Osteocyte (in vitro differentiated cells): ENCODE measurements around the gene GRIK4. TPM values are rescaled to one million over a fixed set of nuclear protein-coding genes. Genes with fewer than 3 reads are reported as not detected.
A peak's percentile ranks its signal among the peaks of the same experiment; 100 is the strongest.

Source experiments
- DNase-seq: peaks from one replicate; pipeline ENCODE4 v3.0.0; 2021; ENCODE audit warnings: mixed read lengths; ENCODE audit not compliant: unreplicated experiment; ENCODE audit errors: extremely low spot score
- H3K27ac Mint-ChIP-seq: one replicate; pipeline ENCODE4 v1.8.0; 2021; ENCODE audit warnings: mild to moderate bottlenecking, mixed read lengths; ENCODE audit not compliant: unreplicated experiment
- H3K27me3 Mint-ChIP-seq: one replicate; pipeline ENCODE4 v1.8.0; 2021; ENCODE audit warnings: mixed read lengths; ENCODE audit not compliant: unreplicated experiment
- H3K36me3 Mint-ChIP-seq: one replicate; pipeline ENCODE4 v1.8.0; 2021; ENCODE audit warnings: mixed read lengths; ENCODE audit not compliant: unreplicated experiment
- H3K4me1 Mint-ChIP-seq: one replicate; pipeline ENCODE4 v1.8.0; 2021; ENCODE audit warnings: mixed read lengths; ENCODE audit not compliant: unreplicated experiment
- H3K4me3 Mint-ChIP-seq: one replicate; pipeline ENCODE4 v1.8.0; 2021; ENCODE audit warnings: mild to moderate bottlenecking, moderate library complexity, mixed read lengths; ENCODE audit not compliant: unreplicated experiment
- H3K9me3 Mint-ChIP-seq: one replicate; pipeline ENCODE4 v1.8.0; 2021; ENCODE audit warnings: mixed read lengths; ENCODE audit not compliant: unreplicated experiment
- CTCF ChIP-seq: fragments of 200-600 bp; sonication (generic); IDR thresholded peaks from 2 replicates; pipeline ENCODE4 v1.5.0; 2021; ENCODE audit warnings: antibody characterized with exemption, mild to moderate bottlenecking, moderate library complexity
- total RNA-seq: library from RNA; stranded (reverse); gene quantifications from 2 replicates; pipeline ENCODE4 v1.2.1, GENCODE V29; 2021

The GRIK4 gene
- total RNA-seq, 1 donor from 2014 or later = 0.11 TPM

- no peaks in the 10 kb centered on the region for H3K27me3 Mint-ChIP-seq
- H3K9me3 Mint-ChIP-seq = no peaks in the 10 kb centered on the region
- H3K4me1 Mint-ChIP-seq = no peaks in the 10 kb centered on the region
- H3K4me3 Mint-ChIP-seq = no peak overlapping the region
- no peak for TF ChIP-seq CTCF
- no peaks in the 10 kb centered on the region for H3K36me3 Mint-ChIP-seq
- no peak for DNase-seq
- H3K27ac Mint-ChIP-seq = no peak overlapping the region
Observed at GRCh38 chr11:120907971-120908370, 396.4 kb downstream of the GRIK4 start.

DNA sequence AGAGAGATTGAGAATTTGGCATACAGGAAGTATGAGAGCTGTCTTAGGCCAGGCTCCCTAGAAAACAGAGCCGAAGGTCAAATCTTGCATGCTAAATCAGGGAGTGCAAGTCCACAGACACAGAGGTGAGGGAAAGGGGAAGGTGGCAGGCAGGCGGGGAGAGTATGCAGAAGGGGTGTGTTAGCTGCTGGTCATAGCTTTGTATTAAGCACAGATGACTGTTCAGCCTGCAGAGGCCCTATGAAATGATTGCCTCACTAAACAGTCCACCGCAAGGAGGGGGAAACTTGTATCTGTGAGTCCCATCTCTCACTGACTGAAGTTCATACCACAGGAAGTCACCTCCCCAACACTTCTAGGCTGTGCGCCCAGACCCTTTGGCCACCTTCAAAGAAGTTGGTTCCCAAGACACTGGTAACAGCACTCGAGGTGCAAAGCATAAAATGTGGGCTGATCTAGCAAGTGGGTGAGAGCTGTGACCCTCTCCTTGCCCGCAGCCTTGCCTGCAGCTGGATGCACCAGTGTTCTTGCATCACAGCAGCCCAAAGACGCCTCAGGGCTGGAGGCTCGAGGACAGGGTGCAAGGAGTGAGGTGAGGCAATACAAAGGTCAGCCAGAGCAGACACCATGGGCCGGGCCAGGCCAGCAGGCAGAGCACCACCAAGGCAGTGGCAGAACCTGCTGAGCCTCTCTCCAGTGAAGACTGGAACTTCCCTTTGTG, 397.1 kb downstream of the GRIK4 start:
- DNase-seq = no peak
- H3K4me1 Mint-ChIP-seq = no peaks in the 10 kb centered on the region
- no peak overlapping the region for H3K4me3 Mint-ChIP-seq
- H3K9me3 Mint-ChIP-seq = no peaks in the 10 kb centered on the region
- no peaks in the 10 kb centered on the region for H3K36me3 Mint-ChIP-seq
- no peak overlapping the region for H3K27ac Mint-ChIP-seq
- no peak for TF ChIP-seq CTCF
- no peaks in the 10 kb centered on the region for H3K27me3 Mint-ChIP-seq

DNA sequence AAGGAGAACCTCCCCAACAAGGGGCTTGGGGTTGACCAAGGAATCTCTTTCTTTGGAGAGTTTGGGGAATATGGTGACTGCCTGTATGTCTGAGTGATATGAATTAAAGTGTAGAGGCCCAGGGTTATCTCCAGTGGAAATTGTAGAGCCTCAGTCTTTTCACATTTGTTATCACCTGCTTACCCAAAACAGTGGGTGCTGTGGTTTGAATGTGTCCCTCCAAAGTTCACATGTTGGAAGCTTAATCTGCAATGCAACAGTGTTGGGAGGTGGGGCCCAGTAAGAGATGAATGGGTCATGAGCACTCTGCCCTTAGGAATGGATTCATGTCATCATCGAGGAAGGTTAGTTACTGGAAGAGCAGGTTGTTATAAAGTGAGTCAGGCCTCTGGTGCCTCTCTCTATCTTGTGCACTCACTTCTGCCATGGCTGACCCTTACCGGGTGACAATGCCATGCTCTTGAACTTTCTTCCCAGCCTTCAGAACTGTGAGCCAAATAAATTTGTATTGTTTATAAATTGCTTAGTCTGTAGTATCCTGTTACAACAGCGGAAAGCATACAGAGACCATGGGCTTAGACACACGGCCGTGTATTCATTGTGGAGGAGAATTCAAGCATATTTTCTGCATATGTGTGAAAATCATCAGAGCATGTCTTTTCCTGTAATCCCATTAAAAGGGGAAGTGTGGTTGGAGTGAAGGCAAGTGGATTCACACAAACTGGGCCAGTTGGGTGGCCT, 398.3 kb downstream of the GRIK4 start:
- Mint-ChIP-seq H3K9me3 (no peaks in the 10 kb centered on the region), H3K27me3 (no peaks in the 10 kb centered on the region), H3K27ac (no peak overlapping the region), H3K4me1 (no peaks in the 10 kb centered on the region), H3K4me3 (no peak overlapping the region), H3K36me3 (no peaks in the 10 kb centered on the region)
- no peak for DNase-seq
- no peak for TF ChIP-seq CTCF

GRCh38 chr11:120911943-120912342, 400.4 kb downstream of the GRIK4 start:
- TF ChIP-seq CTCF = no peak
- H3K36me3 Mint-ChIP-seq = no peaks in the 10 kb centered on the region
- H3K4me1 Mint-ChIP-seq = no peaks in the 10 kb centered on the region
- H3K9me3 Mint-ChIP-seq = no peaks in the 10 kb centered on the region
- no peak overlapping the region for H3K4me3 Mint-ChIP-seq
- no peaks in the 10 kb centered on the region for H3K27me3 Mint-ChIP-seq
- no peak for DNase-seq
- H3K27ac Mint-ChIP-seq = no peak overlapping the region

DNA sequence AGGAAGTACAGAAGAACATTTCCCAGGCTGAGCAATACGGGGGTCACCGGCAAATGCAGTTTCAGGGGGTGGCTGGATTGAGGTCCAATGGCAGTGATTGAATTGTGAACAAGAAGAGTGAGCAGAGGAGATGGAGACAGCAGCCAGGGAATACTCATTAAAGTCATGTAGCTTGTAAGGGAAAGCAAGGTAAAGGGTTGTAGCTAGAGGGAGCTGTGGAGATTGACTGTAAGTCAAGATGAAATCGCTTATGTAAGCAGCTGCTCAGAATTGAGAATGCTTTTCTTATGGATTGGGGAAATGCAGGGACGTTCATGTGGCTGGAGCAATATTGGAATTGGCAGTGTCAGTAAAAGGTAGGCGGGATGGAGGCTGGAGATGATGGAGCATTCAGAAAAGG, 401.0 kb downstream of the GRIK4 start:
- Mint-ChIP-seq H3K9me3 (no peaks in the 10 kb centered on the region), H3K4me1 (no peaks in the 10 kb centered on the region), H3K36me3 (no peaks in the 10 kb centered on the region), H3K27ac (no peak overlapping the region), H3K27me3 (peaks cover 4% of the 10 kb centered on the region), H3K4me3 (no peak overlapping the region)
- peak; percentile 39 for TF ChIP-seq CTCF
- DNase-seq = no peak
